GM19193 (cell line): ENCODE data around the gene EIF1AD.

ENCODE experiments used
- POLR2A ChIP-seq: IDR thresholded peaks from 4 replicates; pipeline ENCODE4 v1.6.1; 2011; ENCODE audit not compliant: insufficient read depth, insufficient read length; ENCODE audit errors: extremely low read depth

Gene EIF1AD

DNA sequence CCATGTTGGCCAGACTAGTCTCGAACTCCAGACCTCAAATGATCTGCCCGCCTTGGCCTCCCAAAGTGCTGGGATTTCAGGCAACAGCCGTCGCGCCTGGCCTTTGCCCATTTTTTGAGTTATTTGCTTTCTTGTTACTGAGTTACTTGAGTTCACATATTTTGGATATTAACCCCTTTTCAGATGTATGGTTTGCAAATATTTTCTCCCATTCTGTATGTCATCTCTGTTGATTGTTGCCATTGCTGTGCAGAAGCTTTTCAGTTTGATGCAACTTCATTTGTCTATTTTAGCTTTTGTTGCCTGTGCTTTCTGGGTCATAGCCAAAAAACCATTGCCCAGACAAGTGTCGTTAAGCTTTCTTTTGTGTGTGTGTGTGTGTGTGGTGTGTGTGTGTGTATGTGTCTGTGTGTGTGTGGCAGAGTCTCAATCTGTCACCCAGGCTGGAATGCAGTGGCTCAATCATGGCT is 49.9 kb downstream of the EIF1AD start:
- TF ChIP-seq POLR2A, result no peak

- no peak for TF ChIP-seq POLR2A
These were observed 54.3 kb downstream of the EIF1AD start for GRCh38 chr11:65947603-65948125.

DNA sequence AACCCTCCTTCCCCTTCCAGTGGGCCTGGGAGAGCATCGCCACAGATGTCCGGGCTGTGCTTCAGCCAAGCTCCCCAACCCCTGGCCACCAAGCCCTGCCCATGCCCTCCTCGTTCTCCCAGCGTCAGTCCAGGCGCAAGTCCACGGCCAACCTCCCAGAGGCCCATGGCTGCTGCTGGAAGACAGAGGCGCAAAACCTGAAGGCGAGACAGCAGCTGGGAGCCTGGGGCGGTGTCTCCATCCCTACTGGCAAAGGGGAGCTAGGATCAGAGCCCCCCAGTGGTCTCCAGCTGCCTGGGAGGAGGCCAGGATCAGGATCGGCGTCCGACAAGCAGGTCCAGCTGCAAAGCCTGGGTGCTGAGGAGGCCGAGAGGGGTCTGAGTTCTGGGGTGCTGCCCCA is 54.8 kb downstream of the EIF1AD start:
- TF ChIP-seq POLR2A, result no peak

- TF ChIP-seq POLR2A, result no peak
These were observed 55.3 kb downstream of the EIF1AD start for GRCh38 chr11:65946655-65947054.
